GM18505 (cell line): ENCODE measurements around the gene LRRC8E.

Source experiments
- ATAC-seq: cut with Tn5 transposase; IDR thresholded peaks from one replicate; pipeline ENCODE4 v1.9.1; 2021; ENCODE audit not compliant: unreplicated experiment
- POLR2A ChIP-seq: IDR thresholded peaks from 4 replicates; pipeline ENCODE4 v1.6.1; 2011; ENCODE audit warnings: borderline replicate concordance; ENCODE audit not compliant: insufficient read depth, insufficient read length; ENCODE audit errors: extremely low read depth

Gene LRRC8E

DNA sequence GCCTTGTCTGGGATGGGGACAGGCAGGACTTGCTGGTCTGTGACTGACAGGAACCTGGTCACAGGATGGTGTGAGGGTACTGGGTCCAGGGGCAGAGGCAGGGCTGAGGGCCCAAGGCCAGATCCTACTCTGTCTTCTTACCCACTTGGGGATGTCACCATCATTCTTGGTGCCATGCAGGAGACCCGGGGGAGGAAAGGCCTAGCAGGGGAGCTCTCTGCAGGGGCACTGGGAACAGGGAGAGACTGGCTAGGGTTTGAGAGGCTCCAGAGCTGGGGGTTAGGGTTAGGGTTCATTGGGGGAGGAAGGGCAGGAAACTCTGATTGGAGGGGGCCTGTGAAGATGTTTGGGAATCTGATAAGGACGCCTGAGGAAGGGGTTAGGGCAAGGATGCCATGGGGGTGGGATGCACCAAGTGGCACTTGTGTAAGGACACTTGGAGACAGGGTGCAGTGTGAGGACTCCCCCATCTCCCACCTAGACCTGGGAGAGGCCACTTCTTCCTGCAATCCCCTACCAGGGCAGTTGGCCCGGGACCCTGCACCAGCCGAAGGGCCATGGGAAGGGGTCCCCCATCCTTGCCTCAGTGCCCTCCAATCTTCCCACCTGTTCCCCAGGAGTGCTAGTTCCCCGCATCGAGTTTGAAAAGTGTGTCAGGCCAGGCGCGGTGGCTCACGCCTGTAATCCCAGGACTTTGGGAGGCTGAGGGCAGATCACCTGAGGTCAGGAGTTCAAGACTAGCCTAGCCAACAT, 21.0 kb upstream of the LRRC8E start:
- ATAC-seq, result no peak

DNA sequence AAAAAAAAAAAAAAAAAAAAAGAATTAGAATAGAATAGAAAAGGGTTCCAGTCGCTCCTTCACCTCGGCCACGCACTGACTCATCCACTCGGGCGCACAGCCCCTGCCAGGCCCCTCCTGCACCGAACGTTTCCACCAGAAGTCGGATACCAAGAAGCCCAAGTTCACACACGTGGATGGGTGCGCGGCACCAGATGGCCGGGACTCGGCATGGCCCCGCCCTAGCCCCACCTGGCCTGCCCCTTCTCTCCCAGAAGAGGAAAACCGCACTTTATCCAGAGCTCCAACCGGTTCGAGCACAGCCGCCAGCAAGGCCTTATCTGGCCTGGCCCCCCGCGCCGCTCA, 20.0 kb upstream of the LRRC8E start:
- no peak for TF ChIP-seq POLR2A
- ATAC-seq, result no peak

More for the DNA sequence above, 21.0 kb upstream of the LRRC8E start:
- no peak for TF ChIP-seq POLR2A

DNA sequence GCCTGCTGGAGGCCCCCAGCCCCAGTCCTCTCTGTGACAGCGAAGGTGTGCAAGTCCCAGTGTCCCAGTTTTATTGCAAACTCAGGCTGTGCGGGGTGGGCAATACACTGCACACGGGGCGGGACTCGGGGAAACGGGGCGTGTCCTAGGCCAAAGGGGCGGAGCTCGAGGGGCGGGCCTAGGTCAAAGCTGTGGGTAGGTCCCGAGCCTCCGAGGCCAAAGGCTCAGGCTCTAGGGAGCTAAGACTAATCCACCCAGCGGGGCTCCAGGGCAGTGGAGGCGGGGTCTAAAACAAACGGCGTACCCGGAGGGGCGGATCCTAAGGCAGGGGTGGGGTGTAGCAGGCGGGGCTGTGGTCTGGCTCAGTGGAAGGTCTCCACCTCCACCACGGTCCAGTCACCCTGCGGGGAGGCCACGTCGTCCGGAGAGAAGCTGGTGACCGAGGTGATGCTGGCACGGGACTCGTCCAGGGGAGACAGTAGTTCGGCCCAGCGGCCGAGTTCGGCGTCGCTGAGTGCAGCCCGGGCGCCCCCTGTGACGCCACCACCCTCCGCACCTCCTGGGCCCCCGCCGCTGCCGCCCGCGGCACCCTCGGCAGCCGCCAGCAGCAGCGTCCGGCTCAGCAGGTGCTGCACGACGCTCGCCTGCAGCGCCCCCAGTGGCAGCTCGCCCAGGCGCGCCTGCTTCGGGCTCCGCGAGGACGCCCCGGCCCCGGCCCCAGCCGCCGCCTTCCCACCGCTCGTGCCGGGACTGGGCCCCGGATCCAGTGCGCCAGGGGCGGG, 19.4 kb upstream of the LRRC8E start:
- no peak for TF ChIP-seq POLR2A
- ATAC-seq, result peak; percentile 39

DNA sequence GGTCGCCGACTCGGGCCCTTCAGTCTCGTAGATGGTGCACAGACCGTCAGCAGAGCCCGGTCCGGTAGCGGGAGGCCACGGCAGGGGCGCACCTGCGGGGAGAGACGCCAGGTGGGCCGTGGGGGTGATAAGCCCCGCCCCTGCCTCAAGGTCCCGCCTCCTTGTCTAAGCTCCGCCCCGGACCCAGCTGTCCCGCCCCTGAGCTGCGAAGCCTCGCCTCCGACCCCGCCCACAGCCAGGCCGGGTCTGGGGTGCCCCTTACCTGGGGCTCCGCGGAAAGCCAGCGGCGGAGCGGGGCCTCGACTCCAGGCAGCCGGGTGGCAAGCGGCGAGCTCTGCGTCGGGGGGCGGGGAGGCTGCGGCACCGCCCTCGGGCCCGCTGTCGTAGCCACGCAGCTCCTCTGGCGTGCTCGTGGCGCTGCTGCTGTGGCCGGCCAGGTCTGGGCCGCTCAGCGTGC, 18.8 kb upstream of the LRRC8E start:
- no peak for TF ChIP-seq POLR2A
- ATAC-seq, result peak; percentile 43

DNA sequence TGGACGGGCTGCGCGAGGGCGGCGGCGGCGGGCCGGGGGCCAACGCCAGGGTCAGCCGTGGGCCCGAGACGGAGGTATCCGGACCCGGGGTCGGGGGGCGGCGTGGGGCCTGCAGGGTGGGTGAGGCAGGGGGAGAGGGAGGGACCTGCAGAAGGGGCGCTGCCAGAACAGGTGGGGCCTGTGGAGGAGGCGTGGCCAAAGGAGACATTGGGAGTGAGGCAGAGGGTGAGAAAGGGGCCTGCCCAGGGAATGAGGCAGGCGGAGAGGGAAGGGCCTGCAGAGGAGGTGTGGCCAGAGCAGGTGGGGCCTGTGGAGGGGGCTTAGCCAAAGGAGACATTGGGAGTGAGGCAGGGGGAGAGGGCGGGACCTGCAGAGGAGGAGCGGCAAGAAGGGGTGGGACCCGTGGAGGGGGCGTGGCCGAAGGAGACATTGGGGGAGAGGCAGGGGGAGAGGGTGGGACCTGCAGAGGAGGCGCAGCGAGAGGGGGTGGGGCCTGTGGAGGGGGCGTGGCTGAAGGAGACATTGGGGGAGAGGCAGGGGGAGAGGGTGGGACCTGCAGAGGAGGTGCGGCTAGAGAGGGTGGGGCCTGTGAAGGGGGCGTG, 18.3 kb upstream of the LRRC8E start:
- no peak for TF ChIP-seq POLR2A
- ATAC-seq, result peak; percentile 9

DNA sequence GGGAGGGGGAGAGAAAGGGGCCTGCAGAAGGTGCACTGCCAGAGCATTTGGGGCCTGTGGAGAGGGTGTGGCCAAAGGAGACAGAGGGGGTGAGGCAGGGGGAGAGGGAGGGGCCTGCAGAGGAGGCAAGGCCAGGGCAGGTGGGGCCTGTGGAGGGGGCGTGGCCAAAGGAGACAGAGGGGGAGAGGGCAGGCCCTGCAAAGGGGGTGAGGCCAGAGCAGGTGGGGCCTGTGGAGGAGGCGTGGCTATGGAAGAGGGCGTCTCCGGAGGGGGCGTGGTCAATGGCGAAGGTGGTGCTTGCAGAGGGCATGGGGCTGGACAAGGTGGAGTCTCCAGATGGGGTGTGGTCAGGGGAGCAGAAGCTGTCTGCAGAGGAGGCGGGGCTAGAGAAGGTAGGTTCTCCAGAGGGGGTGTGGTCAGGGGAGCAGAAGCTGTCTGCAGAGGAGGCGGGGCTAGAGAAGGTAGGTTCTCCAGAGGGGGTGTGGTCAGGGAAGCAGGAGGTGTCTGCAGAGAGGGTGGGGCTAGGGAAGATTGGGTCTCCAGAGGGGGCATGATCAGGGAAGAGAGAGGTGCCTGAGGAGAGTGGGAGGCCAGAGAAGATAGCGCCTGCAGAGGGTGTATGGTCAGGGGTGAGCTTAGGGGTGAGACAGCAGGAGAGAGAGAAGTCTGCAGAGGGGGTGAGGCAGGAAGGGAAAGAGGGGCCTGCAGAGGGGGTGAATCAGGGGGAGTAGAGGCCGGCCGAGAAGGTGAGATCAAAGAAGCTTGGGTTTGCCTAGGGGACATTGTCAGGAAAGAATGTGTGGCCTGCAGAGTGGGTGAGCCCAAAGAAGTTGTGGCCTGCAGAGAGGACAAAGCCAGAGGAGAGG, 17.5 kb upstream of the LRRC8E start:
- no peak for ATAC-seq
- no peak for TF ChIP-seq POLR2A

DNA sequence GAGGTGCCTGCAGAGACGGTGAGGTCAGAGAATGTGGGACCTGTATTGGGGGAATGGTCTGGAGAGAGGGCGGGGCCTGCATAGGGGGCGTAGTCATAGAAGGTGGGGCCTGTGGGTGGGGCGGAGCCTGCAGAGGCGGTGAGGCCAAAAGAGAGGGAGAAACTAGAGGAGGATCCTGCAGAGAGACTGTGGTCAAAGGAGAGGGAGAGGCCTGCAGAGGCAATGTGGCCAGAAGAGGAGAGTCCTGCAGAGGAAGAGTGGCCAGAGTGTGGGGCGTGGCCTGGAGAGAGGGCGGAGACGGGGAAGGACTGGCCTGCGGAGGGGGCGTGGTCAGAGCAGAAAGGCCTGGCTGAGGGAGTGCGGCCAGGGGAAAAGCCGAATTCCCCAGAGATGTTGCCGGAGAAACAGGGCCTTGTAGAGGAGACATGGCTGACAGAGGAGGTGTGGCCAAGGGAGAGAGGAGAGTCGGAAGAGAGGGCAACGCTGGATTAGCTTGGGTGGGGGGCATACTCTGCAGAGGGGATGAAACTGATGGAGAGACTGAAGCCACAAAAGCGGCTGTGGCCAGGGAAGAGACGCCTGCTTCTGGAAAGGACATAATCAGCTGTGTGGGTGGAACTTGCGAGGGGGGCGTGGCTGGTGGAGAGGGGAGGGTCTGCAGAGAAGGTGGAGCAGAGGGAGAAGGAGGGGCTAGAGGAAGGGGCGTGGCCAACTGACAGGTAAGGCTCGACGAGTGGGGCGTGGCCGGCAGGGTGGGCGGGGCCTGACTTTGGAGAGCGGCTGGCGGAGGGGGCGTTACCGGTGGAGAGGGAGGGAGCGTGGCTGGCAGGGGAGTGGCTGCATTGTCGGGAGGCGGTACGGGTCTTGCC, 16.6 kb upstream of the LRRC8E start:
- no peak for ATAC-seq
- TF ChIP-seq POLR2A, result no peak

DNA sequence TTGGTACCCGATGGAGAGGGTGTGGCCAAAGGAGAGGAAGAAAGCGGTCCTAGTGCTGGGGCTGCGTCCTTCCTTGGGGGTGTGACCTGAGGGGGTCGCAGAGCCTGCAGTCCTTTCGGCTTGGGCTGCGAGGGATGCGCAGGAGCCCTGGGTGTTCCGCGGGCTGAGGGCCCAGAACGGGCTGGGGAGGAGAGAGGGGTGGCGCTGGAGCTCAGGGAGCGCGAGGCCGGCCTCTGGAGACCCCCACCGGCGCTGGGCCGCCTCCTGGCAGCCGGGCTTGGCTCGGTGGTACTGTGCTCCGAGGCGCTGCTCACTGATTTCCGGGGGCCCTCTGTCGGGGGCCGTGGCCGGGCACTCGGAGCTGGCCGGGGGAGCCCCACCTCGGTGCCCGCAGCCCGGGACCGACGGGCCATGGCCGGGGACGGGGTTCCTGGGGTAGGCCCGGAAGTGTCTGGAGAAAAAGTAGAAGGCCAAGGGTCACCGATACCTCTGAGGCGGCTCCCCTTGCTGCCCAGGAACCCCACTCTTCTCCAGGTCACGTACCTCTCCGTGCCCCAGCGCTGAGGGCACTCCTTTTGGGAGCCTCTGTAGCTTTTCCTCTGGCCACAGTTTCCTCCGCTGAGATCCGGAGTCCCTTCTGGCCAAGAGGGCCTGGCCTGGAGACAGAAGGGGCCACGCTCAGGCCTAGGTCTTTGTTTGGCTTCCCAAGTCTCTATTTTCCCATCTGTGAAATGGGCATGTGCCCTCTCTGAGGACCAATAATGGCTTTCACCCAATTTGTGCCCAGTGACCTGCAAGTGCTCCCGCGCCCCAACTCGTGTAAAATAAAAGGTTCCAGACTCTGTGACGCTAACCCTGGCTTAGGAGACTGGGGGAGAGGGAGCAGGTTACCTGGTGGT, 15.8 kb upstream of the LRRC8E start:
- ATAC-seq, result no peak
- no peak for TF ChIP-seq POLR2A

DNA sequence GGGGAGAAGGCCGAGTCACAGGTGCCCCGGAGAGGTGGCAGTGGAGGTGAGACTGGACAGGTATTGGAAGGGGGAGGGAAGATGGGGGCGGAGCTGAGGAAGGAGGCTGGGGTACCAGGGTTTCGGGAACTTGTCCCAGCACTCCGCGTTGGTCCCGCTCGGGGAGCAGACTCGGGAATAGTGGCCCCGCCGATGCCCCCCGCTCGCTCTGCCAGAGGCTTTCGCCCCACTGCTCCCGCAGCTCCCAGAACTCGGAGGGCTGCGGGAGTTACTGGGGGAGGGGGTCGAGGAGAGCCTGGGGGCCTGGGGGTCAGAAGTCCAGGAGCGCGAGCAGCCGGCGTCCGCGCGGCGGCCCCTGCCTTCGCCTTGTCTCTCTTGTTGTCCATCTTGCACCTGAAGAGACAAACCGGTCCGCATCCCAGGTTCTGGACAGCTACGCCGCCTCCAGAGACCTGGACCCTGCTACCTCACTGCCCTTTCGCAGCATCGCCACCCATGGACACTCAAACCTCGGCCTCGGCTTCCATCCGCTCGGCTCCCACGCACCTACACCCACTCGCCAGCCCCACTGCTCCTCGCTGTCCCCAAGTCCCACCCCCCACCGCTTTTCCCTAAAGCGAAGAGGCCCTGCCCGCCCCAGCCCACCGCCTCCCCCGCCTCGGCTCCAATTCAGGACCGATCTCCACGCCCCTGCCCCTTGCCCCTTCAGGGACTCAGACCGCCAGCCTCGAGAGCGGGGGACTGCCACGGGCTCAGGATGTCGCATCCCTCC, 14.8 kb upstream of the LRRC8E start:
- no peak for ATAC-seq
- no peak for TF ChIP-seq POLR2A

DNA sequence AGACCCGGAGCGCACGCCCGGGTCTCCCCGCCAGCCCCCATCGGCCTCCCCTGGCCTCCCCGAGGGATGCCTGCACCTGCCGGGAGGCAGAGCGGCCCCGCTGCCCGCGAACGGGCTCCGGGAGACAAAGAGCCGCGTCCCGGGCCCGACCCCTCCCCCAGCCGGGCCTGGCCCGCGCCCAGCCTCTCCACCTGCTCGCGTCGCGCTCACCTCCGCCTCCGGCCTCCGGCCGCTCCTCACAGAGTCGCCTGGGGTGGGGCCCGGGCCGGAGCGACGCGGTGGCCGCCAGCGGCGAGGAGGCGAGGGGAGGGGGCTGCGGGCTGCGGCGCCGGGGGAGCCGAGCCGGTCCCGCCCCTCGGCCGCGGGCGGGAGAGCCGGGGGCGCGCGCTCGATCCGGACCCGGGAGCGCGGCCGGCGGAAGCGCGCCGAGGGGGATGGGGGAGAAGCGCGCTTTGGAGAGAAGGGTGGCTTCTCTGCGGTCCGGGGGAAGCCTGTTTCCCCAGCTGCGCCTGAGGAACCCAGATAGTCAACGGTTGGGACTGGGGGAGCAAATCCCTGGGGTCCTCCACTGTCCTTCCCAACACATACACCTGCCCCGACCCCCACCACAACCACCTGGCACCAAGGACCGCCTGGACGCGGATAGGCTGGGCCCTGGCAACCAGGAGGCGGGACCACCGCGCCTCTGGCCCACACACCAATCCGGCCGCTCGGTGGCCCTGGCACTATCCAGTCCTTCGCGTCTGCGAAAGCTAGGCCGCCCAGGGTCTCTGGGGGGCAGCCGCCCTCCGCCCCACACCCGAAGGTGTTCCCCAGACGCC, 14.0 kb upstream of the LRRC8E start, which contains the start of gene PRR36:
PRR36 (minus strand) TSS at position 315 of the 821 bp plus-strand sequence. CDS start 701 bp downstream, outside the sequence.
- ATAC-seq, result no peak
- no peak for TF ChIP-seq POLR2A
